Duodenal mucosa (tissue), 2 donors: ENCODE measurements around the gene YBX3.

ENCODE experiments used
- H3K27ac ChIP-seq: one replicate; pipeline ENCODE4 v1.7.0; 2013; ENCODE audit warnings: low read depth, low read length
- H3K27me3 ChIP-seq, 2 donors: one replicate each; pipeline ENCODE4 v1.7.0; 2013; ENCODE audit warnings: low read length in 2 of 2, control low read depth in 1 of 2; ENCODE audit not compliant: insufficient read depth in 2 of 2, control insufficient read depth in 1 of 2
- H3K36me3 ChIP-seq, 2 donors: one replicate each; pipeline ENCODE4 v1.7.0; 2013; ENCODE audit warnings: low read length in 2 of 2, control low read depth in 1 of 2; ENCODE audit not compliant: insufficient read depth in 2 of 2, control insufficient read depth in 1 of 2
- H3K4me1 ChIP-seq, 2 donors: one replicate each; pipeline ENCODE4 v1.7.0; 2013; ENCODE audit warnings: low read length in 2 of 2, control low read depth in 1 of 2; ENCODE audit not compliant: insufficient read depth in 2 of 2, control insufficient read depth in 1 of 2
- H3K4me3 ChIP-seq, 2 donors: one replicate each; pipeline ENCODE4 v1.7.0; 2013; ENCODE audit warnings: low read length in 2 of 2, low read depth in 1 of 2
- H3K9ac ChIP-seq, 2 donors: one replicate each; pipeline ENCODE4 v1.7.0; 2013; ENCODE audit warnings: low read length in 2 of 2, low read depth in 1 of 2
- H3K9me3 ChIP-seq, 2 donors: one replicate each; pipeline ENCODE4 v1.7.0; 2013; ENCODE audit warnings: low read length in 2 of 2, control low read depth in 1 of 2; ENCODE audit not compliant: control insufficient read depth in 1 of 2

Gene YBX3

DNA sequence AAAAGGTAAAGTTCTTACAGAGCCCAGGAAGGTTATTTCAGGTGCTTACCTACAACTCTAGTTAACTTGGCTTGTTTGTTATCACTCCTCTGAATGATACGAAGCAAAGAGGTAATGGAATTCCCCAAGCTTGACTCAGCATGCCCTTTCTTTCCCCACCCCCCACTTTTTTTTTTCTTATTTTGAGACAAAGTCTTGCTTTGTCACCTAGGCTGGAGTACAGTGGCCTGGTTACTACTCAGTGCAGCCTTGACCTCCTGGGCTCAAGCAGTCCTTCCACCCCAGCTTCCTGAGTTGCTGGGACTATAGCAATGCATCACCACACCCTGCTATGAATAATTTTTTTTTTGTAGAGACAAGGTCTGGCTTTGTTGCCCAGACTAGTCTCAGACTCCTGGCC is 17.1 kb upstream of the YBX3 start:
- no peak overlapping the region for H3K9ac ChIP-seq
- H3K36me3 ChIP-seq = no peaks in the 10 kb centered on the region
- H3K9me3 ChIP-seq = no peaks in the 10 kb centered on the region
- no peak overlapping the region for H3K27ac ChIP-seq
- no peaks in the 10 kb centered on the region for H3K4me1 ChIP-seq
- H3K4me3 ChIP-seq = no peak overlapping the region
- H3K27me3 ChIP-seq = no peaks in the 10 kb centered on the region

DNA sequence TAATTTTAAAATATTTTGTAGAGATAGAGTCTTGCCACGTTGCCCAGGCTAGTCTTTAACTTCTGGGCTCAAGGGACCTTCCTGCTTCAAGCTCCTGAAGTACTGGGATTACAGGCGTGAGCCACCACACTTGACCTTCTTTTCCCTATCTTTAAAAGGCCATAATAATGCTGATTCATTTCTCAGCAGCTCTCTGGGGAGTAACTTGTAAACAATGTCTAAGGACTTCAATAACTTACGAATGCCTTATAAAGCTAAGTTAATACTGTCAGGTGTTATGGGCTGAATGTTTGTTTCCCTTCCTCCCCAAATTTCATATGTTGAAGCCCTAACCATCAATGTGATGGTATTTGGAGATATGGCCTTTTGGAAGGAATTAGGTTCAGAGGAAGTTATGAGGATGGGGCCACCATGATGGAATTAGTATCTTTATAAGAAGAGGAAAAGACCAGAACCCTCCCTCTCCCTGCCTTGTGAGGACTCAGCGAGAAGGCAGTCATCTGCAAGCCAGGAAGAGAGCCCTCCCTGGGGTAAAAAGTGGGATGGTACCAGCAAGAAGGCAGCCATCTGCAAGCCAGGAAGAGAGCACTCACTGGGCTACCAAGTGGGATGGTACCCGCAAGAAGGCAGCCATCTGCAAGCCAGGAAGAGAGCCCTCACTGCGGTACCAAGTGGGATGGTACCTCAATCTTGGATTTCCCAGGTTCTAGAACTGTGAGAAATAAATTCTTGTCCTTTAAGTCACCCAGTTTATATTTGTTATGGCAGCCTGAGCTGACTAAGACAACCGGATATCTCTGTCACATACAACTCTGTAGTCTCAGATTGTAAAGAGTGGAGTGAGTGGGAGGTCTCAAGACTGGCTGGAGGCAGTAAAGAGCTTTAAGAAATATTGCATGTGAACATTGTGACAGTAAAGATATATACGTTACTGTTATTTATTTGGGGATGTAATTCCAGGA is 16.3 kb upstream of the YBX3 start:
- Histone ChIP-seq H3K36me3 (no peaks in the 10 kb centered on the region), H3K4me1 (no peaks in the 10 kb centered on the region), H3K27me3 (no peaks in the 10 kb centered on the region), H3K4me3 (no peak overlapping the region), H3K9me3 (no peaks in the 10 kb centered on the region), H3K27ac (no peak overlapping the region), H3K9ac (no peak overlapping the region)

DNA sequence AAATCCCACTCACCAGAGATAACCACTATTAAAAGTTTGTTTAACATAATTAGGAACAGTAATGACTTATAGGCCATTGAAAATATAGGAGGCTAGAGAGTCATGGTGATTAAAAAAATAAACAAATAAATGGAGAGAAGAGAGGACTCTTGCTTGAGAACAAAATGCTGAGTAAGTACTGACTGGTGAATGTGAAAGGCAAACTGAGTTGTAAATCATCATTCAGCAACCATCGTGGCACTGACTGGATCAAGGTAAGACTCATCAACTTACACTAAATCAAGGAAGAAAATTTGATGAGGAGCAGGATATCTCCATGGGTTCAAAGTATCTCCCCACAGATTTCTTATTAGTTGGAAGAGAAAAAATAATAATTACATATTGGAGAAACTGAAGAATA is 14.1 kb upstream of the YBX3 start:
- Histone ChIP-seq H3K9me3 (no peaks in the 10 kb centered on the region), H3K4me1 (no peaks in the 10 kb centered on the region), H3K36me3 (no peaks in the 10 kb centered on the region), H3K27me3 (peaks cover 3 to 5% of the 10 kb centered on the region in 2 donors), H3K9ac (no peak overlapping the region), H3K4me3 (no peak overlapping the region), H3K27ac (no peak overlapping the region)

DNA sequence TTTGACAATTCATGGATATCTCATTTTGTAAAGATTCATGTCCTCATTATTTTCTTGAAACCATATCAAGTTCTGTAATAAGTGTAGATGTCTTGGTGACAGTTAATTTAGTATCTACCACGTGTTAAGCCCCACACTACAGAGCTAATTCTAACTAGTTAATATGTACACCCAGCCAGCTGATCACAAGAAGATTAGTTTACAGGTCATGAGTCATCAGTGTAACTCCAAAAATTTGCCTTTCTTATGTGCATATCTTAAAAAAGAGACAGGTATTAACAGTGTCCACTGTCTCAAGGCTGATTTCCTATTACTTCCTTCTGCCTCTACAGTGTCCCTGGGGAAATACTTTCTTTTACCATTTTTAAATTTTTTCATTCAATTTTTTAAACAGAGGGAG is 13.3 kb upstream of the YBX3 start:
- Histone ChIP-seq H3K27ac (no peak overlapping the region), H3K4me1 (no peaks in the 10 kb centered on the region), H3K4me3 (no peak overlapping the region), H3K36me3 (no peaks in the 10 kb centered on the region), H3K9me3 (no peaks in the 10 kb centered on the region), H3K9ac (no peak overlapping the region), H3K27me3 (peaks cover 3 to 6% of the 10 kb centered on the region in 2 donors)

DNA sequence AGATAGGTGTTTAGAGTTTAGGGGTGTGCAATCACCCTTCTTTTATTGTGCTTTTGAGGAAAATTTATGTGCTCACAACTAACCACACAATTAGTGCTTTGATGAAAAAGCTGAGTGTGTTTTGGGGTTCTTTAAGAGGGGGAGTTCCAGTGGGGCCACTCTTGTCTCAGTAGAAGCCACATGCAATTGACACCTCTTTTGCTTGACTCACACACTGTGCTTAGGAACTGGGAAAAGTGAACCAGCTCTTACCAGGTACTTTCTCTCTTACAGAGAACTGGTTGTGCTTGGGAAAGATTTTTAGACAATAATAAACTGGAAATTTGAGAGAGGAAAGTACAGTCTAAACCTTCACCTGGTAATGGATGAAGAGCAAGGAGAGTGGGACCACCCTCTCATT is 12.3 kb upstream of the YBX3 start:
- H3K4me3 ChIP-seq = no peak overlapping the region
- no peaks in the 10 kb centered on the region for H3K9me3 ChIP-seq
- H3K27me3 ChIP-seq = peaks cover 3 to 6% of the 10 kb centered on the region in 2 donors
- no peak overlapping the region for H3K27ac ChIP-seq
- no peaks in the 10 kb centered on the region for H3K4me1 ChIP-seq
- no peaks in the 10 kb centered on the region for H3K36me3 ChIP-seq
- no peak overlapping the region for H3K9ac ChIP-seq

DNA sequence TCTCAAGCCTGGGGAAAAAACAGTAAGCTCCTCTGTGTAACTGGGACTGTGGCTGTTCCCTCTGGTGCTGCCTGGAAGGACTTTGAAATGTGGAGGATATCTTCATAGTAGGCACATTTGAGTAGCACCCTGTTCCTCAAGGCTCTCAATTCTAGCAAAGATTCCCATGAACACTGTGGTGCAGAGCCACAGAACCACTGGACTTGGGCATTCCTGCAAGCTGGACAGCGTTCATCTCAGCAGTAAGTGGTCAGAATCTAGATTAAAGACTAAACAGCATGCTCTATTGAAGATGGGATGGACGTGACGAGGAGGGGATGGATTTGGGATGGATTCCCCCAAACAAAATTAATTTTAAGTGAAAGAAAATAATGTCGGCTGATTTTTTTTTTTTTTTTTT is 9.4 kb upstream of the YBX3 start:
- H3K27ac ChIP-seq = no peak overlapping the region
- H3K27me3 ChIP-seq = peaks cover 3 to 6% of the 10 kb centered on the region in 2 donors
- H3K9ac ChIP-seq = no peak overlapping the region
- no peaks in the 10 kb centered on the region for H3K9me3 ChIP-seq
- H3K4me1 ChIP-seq = no peaks in the 10 kb centered on the region
- no peak overlapping the region for H3K4me3 ChIP-seq
- no peaks in the 10 kb centered on the region for H3K36me3 ChIP-seq

DNA sequence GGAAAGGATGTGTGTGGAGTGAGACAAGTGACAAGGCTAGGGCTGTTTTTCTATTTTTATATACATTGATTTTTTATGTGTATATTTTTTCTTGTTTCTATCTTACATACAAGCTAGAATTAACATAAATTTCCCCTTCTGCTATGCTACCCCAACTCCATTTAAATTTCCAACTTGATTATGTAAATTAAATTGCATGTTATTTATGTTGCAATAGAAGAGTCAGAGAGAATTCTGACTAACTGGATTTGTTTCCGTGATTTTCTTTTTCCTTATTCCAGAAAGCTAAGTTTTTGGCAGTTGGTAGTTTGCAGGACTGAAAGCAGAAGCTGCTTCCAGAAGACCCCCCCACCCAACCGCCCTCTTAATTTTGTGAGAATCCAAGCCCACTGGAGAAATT is 8.9 kb upstream of the YBX3 start:
- Histone ChIP-seq H3K4me1 (no peaks in the 10 kb centered on the region), H3K27ac (no peak overlapping the region), H3K9ac (no peak overlapping the region), H3K36me3 (no peaks in the 10 kb centered on the region), H3K9me3 (no peaks in the 10 kb centered on the region), H3K27me3 (peaks cover 3 to 6% of the 10 kb centered on the region in 2 donors), H3K4me3 (no peak overlapping the region)

DNA sequence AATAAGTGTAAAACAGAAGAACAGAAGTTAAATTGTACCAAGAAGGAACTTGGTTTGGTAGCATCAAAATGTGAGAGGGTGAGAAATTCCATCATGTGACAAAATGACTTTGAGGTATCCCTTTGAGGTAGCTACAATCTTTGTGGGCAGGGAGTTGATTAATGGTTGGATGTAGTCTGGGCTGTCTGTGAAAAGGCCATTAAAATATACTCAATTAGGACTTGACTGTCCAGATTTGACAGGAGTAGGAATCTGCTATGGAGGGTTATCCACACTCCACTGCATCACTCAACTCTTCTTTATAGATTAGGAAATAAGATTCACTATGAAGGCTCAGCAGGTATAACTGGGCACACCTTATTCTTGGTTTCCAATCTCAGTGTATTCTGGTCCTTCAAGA is 7.4 kb upstream of the YBX3 start:
- Histone ChIP-seq H3K9ac (no peak overlapping the region), H3K36me3 (no peaks in the 10 kb centered on the region), H3K27ac (no peak overlapping the region), H3K9me3 (no peaks in the 10 kb centered on the region), H3K27me3 (peaks cover 3 to 9% of the 10 kb centered on the region in 2 donors), H3K4me3 (no peak overlapping the region), H3K4me1 (no peaks in the 10 kb centered on the region)

DNA sequence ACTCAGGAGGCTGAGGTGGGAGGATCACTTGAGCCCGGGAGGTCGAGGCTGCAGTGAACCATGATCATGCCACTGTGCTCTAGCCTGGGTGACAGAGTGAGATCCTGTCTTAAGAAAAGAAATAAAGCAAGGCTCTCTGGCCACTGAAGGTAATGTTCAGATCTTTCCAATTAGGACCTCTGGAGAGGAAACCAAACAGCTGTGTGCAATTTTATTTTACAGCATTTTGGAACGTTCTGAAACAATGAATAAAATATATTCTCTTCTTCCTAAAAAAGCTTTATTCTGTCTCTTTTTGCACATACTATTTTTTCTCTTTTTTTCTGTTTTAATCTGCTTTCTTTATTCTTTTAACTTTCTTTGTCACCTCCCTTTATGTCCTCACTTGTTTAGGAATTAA is 5.0 kb upstream of the YBX3 start:
- Histone ChIP-seq H3K9ac (no peak overlapping the region), H3K27me3 (peaks cover 3 to 9% of the 10 kb centered on the region in 2 donors), H3K4me3 (no peak overlapping the region), H3K36me3 (no peaks in the 10 kb centered on the region), H3K27ac (no peak overlapping the region), H3K9me3 (no peaks in the 10 kb centered on the region), H3K4me1 (peaks cover 6 to 10% of the 10 kb centered on the region in 2 donors)

DNA sequence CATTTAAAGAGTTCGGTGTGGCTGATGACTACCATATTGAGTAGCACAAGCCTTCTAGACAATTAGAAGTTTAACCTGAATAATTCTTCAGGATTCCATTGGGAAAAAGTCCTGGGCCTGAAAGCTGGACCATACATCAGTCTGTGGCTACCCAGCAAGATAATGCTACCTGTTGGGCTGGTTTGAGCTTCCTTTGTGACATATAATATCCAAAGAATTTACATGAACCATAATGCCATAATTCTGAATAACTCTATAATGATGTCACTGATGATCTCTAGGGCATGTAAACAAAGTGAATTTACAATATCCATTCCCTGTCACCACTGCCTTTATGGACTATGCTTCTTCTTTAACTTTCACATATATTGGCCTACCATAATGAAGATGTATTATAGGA is 3.8 kb upstream of the YBX3 start:
- H3K27ac ChIP-seq = no peak overlapping the region
- no peaks in the 10 kb centered on the region for H3K36me3 ChIP-seq
- peaks cover 0 to 3% of the 10 kb centered on the region in 2 donors for H3K27me3 ChIP-seq
- no peak overlapping the region for H3K4me3 ChIP-seq
- H3K9ac ChIP-seq = no peak overlapping the region
- H3K9me3 ChIP-seq = no peaks in the 10 kb centered on the region
- H3K4me1 ChIP-seq = peaks cover 6 to 10% of the 10 kb centered on the region in 2 donors
